Right kidney (tissue), 9 donors: ENCODE results near the gene TOMM6.

Experiments used
- DNase-seq: peaks from one replicate; pipeline ENCODE4 v3.0.0-alpha.2; 2016
- long read RNA-seq, 8 donors: transcript quantifications; one replicate each; lab custom pipeline, GENCODE V29; 2026

The TOMM6 gene
- long read RNA-seq, donor 1, transcript TOMM6-201 (3 exons, 595 nt), result major isoform, 130 of 216 reads
- long read RNA-seq, donor 1, transcript TOMM6-202 (3 exons, 637 nt), result minor isoform, 86 of 216 reads
- long read RNA-seq, donor 1, partial matches to known transcripts, result 0 of 216 reads
- long read RNA-seq, donor 1, other reads (novel, unspliced or antisense), result 0 of 216 reads
- long read RNA-seq, donor 2, transcript TOMM6-201 (3 exons, 595 nt), result major isoform, 81 of 113 reads
- long read RNA-seq, donor 2, transcript TOMM6-202 (3 exons, 637 nt), result minor isoform, 32 of 113 reads
- long read RNA-seq, donor 2, partial matches to known transcripts, result 0 of 113 reads
- long read RNA-seq, donor 2, other reads (novel, unspliced or antisense), result 0 of 113 reads
- long read RNA-seq, donor 3, transcript TOMM6-201 (3 exons, 595 nt), result major isoform, 44 of 75 reads
- long read RNA-seq, donor 3, transcript TOMM6-202 (3 exons, 637 nt), result minor isoform, 31 of 75 reads
- long read RNA-seq, donor 3, partial matches to known transcripts, result 0 of 75 reads
- long read RNA-seq, donor 3, other reads (novel, unspliced or antisense), result 0 of 75 reads
- long read RNA-seq, donor 4, transcript TOMM6-202 (3 exons, 637 nt), result minor isoform, 38 of 100 reads
- long read RNA-seq, donor 4, transcript TOMM6-201 (3 exons, 595 nt), result major isoform, 62 of 100 reads
- long read RNA-seq, donor 4, partial matches to known transcripts, result 0 of 100 reads
- long read RNA-seq, donor 4, other reads (novel, unspliced or antisense), result 0 of 100 reads
- long read RNA-seq, donor 5, transcript TOMM6-202 (3 exons, 637 nt), result minor isoform, 39 of 126 reads
- long read RNA-seq, donor 5, transcript TOMM6-201 (3 exons, 595 nt), result major isoform, 87 of 126 reads
- long read RNA-seq, donor 5, partial matches to known transcripts, result 0 of 126 reads
- long read RNA-seq, donor 5, other reads (novel, unspliced or antisense), result 0 of 126 reads
- long read RNA-seq, donor 6, transcript TOMM6-201 (3 exons, 595 nt), result major isoform, 71 of 108 reads
- long read RNA-seq, donor 6, transcript TOMM6-202 (3 exons, 637 nt), result minor isoform, 37 of 108 reads
- long read RNA-seq, donor 6, partial matches to known transcripts, result 0 of 108 reads
- long read RNA-seq, donor 6, other reads (novel, unspliced or antisense), result 0 of 108 reads
- long read RNA-seq, donor 7, transcript TOMM6-202 (3 exons, 637 nt), result minor isoform, 62 of 183 reads
- long read RNA-seq, donor 7, transcript TOMM6-201 (3 exons, 595 nt), result major isoform, 121 of 183 reads
- long read RNA-seq, donor 7, partial matches to known transcripts, result 0 of 183 reads
- long read RNA-seq, donor 7, other reads (novel, unspliced or antisense), result 0 of 183 reads
- long read RNA-seq, donor 8, transcript TOMM6-202 (3 exons, 637 nt), result minor isoform, 43 of 114 reads
- long read RNA-seq, donor 8, transcript TOMM6-201 (3 exons, 595 nt), result major isoform, 71 of 114 reads
- long read RNA-seq, donor 8, partial matches to known transcripts, result 0 of 114 reads
- long read RNA-seq, donor 8, other reads (novel, unspliced or antisense), result 0 of 114 reads

DNA sequence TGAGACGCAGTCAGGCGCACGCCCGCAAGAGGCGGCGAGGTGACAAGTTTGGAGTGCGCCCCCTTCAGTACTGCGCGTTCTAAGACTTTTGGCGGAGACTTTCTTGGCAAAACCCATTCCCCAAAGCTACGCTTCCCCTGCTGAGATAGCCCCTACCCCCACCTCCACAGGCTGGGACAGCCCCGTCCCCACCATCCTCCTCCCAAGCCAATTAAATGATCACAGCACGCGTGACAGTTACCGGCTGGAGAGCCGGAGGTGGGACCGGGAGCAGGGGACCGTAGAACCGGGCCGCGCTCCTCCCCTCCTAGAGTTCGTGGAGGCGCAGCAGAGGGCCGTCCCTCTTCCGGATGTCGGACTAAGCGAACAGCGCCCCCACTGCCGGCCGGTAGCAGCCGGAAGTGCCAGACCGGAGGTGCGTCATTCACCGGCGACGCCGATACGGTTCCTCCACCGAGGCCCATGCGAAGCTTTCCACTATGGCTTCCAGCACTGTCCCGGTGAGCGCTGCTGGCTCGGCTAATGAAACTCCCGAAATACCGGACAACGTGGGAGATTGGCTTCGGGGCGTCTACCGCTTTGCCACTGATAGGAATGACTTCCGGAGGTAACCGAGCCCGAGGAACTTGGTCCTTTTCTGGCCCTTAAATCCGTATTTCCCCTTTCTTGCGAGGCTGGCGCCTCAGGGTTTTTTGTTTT is at the start of gene TOMM6:
TOMM6 (plus strand) TSS at position 476 of the 699 bp plus-strand sequence; CDS start at position 480, 4 bp downstream.
- DNase-seq, result peak; percentile 91

DNA sequence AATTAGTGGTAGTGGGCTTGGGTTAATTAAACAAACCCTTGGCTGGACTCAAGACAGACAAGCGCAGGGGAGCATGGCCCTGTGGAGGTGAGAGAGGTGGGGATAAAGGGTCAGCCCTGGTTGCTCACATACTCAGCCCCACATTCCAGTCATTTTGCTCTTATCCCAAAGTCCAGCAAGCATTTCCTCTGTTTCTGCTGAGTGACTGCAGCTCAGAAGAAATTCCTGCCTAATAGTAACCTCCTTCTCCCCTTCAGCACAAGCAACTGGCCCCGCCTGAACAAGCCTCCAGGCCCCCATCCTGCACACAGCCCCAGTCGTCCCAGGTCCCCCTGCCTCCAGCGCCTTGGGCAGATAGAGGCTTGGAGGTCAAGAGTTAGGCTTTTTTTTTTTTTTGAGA is 48.5 kb upstream of the TOMM6 start:
- no peak for DNase-seq

DNA sequence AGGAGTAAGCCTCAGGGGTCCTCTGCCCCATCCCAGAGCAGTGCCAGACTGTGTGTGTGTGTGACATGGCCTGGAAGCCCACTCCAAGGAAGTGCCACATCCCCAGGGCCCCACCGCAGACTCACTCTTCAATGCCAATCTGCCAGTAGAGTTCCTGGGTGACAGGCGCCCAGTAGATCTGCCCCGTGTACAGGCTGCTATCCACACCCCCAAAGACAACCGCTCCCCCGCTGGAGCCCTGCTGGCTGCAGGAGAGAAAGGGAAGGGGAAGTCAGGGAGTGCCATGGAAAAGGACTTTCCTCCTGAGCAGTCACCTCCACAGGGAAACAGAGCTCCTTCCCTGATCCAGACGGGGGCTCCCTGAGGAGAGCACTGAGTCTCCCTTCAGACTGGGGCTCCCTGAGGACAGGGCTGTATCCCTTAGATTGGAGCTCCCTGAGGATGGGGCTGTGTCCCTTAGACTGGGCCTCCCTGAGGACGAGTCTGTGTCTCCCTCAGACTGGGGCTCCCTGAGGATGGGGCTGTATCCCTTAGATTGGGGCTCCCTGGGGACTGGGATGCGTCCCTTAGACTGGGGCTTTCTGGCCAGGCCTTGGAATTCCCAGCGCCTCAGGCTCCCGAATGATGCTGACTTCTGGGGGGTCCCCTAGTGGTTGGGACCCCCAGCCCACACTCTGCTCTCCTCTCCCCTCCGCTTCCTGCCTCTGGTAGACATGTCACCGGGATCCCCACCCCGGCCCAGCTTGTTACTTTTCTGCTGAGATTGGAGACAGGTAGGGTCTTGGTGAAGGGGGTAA is 46.9 kb upstream of the TOMM6 start:
- no peak for DNase-seq

DNA sequence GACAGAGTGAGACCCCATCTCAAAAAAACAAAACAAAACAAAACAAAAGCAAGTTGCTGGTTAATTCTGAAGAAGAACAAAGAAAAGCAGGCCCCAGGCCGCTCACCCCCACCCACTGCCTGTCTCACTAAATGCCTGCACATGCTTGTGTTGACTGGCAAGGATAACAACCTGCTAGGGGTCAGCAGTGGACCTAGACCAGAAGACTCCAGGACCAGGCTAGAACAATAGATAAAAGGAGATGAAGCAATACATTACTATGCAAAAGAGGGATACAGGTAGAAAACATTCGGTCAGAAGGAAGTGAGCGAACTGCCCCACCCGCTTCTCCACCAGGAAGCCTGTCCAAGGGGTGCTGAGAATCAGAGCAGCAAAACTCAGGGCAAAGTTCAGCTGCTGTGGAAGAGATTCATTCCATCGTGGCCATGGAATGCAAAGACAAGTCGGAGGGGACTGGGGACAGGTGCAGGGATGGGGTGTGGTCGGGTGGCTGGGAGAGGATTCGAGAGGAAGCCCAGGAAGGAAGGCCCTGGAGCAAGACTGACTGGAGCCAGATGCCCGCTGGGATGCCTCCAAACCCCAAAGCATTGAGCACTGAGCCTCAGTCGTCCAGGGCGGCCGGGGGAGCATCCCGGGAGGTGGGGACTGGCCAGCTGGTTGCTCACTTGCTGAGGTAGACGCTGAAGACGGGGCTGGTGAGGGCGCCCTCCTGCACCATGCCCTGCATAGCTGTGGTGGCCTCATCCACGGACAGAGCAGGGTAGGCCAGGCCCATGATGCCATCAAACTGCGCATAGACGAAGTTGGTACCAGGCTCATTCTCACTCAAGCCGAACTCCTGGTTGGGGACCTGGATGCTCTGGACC is 45.6 kb upstream of the TOMM6 start:
- no peak for DNase-seq

DNA sequence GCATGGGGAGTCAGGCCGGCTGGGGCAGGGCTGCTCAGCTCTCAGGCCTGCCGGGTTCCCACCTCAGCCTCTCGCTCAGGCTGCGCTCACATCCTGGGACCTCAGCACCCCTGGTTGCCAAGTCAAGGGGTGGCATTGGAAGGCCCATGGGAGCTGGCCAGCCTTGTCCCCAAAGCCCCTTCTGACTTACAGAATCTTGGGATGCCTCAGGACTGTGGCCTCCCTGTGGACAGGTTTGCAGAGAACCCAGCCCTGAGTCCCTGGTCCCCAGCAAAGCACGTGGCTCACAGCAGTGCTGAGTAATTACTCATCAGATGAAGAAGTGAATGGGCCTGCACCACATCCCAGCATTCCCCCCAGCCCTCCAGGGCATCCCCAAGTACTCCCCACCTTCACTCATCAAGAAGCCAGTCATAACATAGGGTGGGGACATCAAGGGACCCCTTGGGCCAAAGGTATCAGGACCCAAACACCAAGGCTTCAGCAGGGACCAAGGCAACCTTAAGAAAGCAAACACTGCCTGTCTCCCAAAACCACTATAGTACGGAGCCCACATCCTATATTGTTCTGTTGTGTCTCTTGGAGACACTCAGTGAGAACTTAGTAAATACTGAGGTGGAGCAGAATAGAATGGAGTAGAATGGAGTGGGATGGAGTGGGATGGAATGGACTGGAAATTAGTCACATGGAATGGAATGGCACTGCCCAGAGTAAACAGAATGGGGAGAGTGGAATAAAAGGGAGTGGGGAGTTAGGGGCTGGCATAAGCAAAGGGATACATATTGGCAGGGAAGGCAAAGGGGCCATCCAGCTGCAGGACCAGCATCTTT is 43.9 kb upstream of the TOMM6 start:
- no peak for DNase-seq

DNA sequence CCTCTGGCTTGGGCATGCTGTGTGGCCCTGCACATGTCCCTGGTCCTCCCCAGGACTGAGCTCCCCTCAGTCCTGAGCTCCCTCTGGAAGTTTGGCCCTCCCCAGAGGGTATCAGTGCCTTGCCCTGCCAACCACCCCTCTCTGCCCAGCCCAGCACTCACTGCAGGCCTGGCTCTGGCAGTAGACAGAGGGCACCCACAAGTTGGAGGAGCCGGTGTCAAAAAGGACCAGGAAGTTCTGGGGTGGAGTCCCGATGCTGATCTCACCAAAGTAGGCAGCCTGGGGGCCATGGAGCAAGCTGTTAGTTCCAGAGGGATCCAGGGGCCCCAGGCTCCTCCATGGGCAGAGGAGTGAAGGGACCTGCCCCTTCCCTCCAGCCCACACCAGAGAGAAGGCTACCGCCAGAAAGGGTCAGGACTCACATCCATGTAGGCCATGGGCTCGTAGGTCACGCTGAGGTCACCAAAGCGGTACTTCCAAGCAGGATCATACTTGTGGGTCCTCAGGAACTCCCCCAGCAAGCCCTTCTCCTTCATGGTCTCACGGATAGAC is 43.2 kb upstream of the TOMM6 start:
- DNase-seq, result no peak

DNA sequence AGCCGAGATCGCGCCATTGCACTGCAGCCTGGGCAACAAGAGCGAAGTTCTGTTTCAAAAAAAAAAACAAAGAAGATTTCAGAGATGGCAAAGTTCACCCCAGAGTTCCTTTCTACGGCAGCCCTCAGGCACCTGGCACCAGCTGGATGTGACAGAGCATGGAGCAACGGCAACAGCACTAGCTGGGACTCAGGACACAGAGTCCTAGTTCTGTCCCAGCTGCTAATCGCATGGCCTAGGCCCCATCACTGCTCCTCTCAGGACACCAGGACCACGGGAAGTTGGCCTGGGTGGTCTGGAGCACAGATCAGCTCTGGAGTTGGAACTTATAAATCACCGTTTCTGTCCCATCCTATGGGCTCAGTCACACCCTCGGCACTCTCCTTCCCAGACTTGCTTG is 41.4 kb upstream of the TOMM6 start:
- no peak for DNase-seq

DNA sequence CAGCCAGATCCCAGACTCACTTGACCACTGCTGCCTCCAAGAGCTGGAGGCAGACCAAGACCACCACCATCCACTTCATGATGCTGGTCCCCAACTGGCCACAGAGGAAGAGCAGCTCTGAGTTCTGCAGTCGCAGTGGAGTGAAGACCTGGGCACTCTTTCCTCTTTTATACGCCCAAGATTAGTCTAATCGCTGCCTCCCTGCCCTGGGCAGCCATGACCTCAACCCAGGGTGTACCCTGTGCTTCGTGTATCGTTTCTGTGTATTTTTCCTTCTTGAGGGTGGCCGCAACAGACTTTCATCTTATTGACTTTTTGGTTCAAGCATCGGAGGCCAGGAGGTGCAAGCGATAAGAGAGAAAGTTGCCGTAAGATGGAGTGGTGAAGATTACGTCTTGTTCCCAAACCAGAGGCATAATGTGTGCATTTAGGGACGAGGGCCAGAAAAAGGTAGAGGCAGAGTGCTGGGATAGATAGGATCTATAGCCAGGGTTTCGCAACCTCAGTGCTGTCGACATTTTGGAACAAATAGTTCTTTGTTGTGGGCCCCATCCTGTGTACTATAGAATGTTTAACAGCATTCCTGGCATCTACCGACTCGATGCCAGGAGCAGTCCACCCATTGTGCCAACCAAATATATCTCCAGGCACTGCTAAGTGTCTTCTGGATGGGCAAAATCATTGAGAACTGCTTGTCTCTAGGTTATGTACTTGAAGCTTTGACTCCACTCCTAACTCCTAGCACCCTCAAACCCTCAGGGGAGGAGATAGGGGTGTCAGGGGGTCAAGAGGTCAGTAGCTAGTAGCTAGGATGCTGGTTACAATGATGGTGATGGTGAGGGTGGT is 40.0 kb upstream of the TOMM6 start, which contains the start of gene PGC:
PGC (minus strand) TSS at position 142 of the 846 bp plus-strand sequence; CDS start at position 79, 63 bp downstream.
- DNase-seq, result no peak

DNA sequence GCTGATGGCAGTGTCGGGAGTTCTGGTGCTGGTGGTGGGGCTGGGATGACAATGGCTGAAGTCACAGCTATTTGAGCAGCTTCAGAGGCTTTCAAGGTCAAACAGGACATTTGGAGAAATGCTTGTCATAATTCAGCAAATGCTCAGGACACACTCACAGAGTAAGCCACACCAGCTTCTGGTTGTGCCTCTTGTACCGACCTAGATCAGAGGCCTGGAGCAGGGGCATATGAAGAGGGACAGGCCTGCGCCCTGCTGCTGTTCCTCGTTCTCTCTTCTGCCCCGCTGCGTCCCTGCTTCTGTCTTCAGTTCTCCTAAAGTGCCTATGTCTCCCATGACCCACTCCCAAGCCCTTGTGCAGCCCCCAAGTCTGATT is 39.4 kb upstream of the TOMM6 start:
- no peak for DNase-seq

DNA sequence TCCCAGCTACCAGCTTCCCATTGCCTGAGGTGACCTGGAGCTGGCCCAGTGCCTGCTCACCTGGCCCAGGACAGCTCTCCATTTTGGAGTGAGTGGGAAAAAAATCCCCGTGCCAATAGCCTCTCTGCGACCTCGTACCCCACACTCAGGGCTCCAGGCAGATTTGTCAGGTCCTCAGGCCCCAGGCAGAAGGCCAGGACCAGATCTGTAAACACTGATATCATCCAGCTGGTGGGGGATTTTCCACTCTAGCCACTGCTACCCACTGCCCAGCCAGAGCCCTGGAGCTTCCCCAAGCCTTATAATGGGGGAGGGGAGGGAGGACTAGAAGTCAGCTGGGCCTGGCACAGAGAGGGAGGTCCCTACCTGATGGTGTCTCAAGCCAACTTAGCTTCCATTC is 39.0 kb upstream of the TOMM6 start:
- DNase-seq, result no peak

DNA sequence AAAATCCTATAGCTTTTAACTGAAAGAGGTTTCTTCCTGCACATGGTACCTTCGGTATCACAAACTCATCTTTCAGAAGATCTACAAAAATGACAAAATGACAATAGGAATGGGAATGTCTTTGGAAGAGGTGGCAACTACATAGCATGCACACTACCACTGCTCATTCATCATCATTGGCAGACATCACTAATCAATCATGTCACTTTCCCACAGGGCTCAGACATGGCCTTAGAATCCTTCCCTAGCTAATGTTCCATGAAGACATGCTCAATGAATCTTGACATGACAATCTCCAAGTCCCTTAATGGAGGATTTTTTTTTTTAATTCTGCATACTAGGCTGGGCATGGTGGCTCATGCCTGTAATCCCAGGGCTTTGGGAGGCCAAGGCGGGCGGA is 37.1 kb upstream of the TOMM6 start:
- no peak for DNase-seq

DNA sequence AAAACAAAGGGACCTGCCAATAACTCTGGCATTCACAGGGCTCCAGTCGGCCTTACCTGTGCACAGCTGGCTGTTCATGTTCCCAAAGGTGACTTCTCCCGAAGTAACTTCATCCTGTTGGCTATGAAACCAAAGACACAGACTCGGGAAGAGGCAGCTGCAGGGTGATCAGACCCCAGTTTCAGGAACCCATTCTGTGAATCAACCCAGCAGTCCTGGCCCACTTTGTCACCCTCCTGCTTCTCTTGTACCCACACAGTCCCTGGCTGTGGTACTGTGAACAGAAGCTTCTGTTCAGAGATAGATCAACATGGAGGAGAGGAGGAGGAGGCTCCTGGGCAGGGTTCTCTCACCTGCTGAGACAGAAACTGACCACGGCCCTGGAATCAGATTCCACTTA is 31.6 kb upstream of the TOMM6 start:
- no peak for DNase-seq

DNA sequence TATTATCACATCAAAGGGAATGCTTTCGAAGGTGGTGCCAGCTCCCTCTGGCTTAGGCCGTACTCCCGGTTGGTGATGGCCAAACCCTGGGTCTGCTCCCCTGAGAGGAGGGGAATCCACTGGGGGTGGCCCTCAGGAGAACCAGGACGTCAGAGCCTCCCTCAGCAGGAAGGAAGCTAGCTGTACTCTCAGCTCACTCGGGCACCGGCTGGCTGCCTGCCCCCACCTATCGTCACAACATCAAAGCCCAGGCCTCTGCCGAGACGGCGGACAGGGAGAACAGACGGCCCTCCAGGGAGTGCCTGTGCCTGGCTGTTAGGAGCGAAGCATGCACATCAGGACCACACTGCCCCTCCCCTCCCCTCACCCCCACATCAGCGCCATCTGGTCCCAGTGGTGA is 31.1 kb upstream of the TOMM6 start:
- no peak for DNase-seq

DNA sequence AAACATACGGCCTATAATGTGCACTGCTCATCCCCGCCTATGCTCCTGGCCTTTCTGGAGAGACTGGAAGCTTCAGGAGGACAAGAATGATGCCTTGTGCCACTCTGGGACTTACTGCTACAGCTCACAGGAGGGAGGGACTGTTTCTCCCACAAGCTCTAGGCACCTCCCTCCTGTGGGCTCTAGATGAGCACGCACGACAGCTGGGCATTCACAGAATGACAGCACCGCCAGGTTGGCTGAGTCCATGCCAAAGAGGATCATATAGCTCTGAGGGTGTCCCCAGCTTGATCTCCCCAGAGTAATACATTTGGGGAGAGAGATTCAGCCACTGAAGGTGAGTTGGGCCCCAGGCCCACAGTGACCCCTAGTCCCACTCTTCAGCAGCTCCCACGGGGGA is 30.2 kb upstream of the TOMM6 start:
- DNase-seq, result no peak

DNA sequence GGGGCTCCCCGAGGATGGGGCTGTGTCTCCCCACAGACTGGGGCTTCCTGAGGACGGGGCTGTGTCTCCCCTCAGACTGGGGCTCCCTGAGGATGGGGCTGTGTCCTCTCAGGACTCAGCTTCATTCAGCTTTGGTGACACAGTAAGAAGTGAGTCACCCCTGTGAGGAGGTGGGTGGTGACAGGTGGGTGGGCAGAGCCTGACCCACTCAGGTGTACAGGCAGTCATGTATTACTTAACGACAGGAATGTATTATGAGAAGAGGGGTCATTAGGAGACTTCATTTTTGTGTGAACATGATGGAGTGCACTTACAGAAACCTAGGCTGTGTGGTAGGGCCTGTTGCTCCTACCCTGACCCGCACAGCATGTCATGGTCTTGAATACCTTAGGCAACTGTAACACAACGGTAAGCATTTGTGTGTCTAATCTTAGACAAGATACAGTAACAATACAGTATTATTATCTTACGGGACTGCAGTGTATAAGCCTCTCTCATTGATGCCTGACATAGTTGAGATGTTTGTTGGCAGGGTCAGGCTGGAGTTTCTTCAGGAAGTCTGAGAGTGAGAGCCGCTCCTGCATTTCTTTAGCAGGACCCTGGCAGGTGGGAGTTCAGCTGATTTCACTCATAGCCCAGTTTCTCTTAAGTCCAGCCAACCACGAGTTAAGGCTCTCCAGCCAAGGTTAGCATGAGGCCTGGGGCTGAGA is 29.4 kb upstream of the TOMM6 start:
- no peak for DNase-seq

DNA sequence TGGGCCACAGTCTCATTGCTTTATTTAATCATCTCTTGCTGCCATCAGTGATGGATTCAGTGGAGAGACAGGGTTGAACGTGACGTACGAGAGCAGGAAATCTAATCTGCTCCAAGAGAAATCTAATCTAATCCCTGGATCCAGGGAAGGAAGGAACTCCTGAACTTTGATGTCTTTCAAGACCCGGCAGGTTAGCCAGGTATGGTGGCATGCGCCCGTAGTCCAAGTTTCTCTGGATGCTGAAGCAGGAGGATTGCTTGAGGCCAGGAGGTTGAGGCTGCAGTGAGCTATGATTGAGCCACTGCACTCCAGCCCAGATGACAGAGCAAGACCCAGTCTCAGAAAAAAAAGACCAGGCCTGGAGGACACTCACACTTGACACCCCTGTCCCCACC is 28.9 kb upstream of the TOMM6 start:
- DNase-seq, result no peak
